Neural crest cell (in vitro differentiated cells): ENCODE results near the gene MYT1. TPM values are rescaled to one million over a fixed set of nuclear protein-coding genes. Genes with fewer than 3 reads are reported as not detected.
"Not testable (repeated sequence)": the region's sequence is repeated elsewhere in the genome, so short reads cannot be mapped to it uniquely, and the experiment has no call there.

Experiments used
- DNase-seq: peaks from one replicate; pipeline ENCODE4 v3.0.0; 2021; ENCODE audit warnings: low read depth, mixed read lengths, low spot score
- H3K27ac Mint-ChIP-seq: one replicate; pipeline ENCODE4 v1.8.0; 2021; ENCODE audit warnings: mild to moderate bottlenecking, mixed read lengths; ENCODE audit not compliant: unreplicated experiment
- H3K27me3 Mint-ChIP-seq: 2 replicates; pipeline ENCODE4 v1.8.0; 2021; ENCODE audit warnings: low read depth, mild to moderate bottlenecking, mixed read lengths
- H3K36me3 Mint-ChIP-seq: 2 replicates; pipeline ENCODE4 v1.8.0; 2021; ENCODE audit warnings: low read depth, mild to moderate bottlenecking, mixed read lengths
- H3K4me1 Mint-ChIP-seq: 2 replicates; pipeline ENCODE4 v1.8.0; 2021; ENCODE audit warnings: mixed read lengths
- H3K4me3 Mint-ChIP-seq: one replicate; pipeline ENCODE4 v1.8.0; 2021; ENCODE audit warnings: mild to moderate bottlenecking, mixed read lengths
- H3K9me3 Mint-ChIP-seq: 2 replicates; pipeline ENCODE4 v1.8.0; 2021; ENCODE audit warnings: mixed read lengths
- CTCF ChIP-seq: fragments of 200-600 bp; sonication (generic); conservative IDR thresholded peaks from 2 replicates; pipeline ENCODE4 v1.5.0; 2021; ENCODE audit warnings: antibody characterized with exemption, mild to moderate bottlenecking
- total RNA-seq: library from RNA; stranded (reverse); gene quantifications from 2 replicates; pipeline ENCODE4 v1.2.1, GENCODE V29; 2021

The MYT1 gene
- total RNA-seq, 1 donor from 2014 or later = 4.3 TPM

DNA sequence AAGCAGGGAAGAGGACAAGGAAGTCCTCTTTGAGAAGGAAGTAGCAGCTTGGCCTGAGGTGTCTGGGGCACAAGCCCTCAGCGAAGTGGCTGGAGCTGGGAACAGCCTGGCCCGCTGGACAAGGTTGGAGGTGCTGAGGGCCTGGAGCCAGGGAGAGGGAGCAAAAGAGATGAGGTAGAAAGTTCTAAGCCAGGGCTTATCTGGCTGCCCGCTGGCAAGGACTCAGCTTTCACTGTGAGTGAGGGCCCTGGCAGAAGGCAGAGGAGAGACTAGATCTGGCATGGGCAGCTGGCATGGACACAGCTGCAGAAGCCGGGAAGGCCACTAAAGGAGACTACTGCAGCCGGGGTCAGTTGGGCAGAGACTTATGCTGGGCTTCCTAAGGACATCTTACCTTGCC lies 69.5 kb downstream of the MYT1 start:
- no peak for TF ChIP-seq CTCF
- Mint-ChIP-seq H3K4me1 (peaks cover 11% of the 10 kb centered on the region), H3K27me3 (no peaks in the 10 kb centered on the region), H3K36me3 (no peaks in the 10 kb centered on the region), H3K9me3 (no peaks in the 10 kb centered on the region), H3K4me3 (no peak overlapping the region), H3K27ac (no peak overlapping the region)
- DNase-seq = no peak

DNA sequence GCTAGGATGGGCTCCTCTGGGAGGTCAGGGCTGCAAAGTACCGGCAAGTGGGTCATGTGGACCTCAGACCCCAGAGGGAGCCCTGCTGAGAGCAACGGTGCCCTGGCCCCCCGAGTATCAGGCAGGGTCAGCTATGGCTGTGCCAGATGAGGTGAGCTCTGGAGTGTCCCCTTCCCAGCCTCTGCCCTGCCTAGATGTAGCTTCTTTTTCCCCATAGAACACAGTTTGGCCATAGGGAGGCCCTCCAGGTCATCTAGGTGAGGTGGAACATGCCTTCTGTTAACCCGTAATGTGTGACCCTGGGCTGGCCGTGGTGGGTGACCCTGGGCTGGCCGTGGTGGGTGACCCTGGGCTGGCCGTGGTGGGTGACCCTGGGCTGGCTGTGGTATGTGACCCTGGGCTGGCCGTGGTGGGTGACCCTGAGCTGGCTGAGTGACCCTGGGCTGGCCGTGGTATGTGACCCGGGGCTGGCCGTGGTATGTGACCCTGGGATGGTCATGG lies 70.1 kb downstream of the MYT1 start:
- no peak overlapping the region for H3K27ac Mint-ChIP-seq
- H3K4me1 Mint-ChIP-seq = peaks cover 11% of the 10 kb centered on the region
- no peaks in the 10 kb centered on the region for H3K36me3 Mint-ChIP-seq
- H3K4me3 Mint-ChIP-seq = no peak overlapping the region
- DNase-seq = no peak
- H3K9me3 Mint-ChIP-seq = no peaks in the 10 kb centered on the region
- no peak for TF ChIP-seq CTCF
- no peaks in the 10 kb centered on the region for H3K27me3 Mint-ChIP-seq

DNA sequence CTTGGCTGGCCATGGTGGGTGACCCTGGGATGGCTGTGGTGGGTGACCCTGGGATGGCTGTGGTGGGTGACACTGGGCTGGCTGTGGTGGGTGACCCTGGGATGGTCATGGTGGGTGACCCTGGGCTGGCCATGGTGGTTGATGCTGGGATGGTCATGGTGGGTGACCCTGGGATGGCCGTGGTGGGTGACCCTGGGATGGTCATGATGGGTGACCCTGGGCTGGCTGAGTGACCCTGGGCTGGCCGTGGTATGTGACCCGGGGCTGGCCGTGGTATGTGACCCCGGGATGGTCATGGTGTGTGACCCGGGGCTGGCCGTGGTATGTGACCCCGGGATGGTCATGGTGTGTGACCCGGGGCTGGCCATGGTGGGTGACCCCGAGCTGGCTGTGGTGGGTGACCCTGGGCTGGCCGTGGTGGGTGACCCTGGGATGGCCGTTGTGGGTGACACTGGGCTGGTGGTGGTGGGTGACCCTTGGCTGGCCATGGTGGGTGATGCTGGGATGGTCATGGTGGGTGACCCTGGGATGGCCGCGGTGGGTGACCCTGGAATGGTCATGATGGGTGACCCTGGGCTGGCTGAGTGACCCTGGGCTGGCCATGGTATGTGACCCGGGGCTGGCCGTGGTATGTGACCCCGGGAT lies 70.8 kb downstream of the MYT1 start:
- peaks cover 11% of the 10 kb centered on the region for H3K4me1 Mint-ChIP-seq
- H3K9me3 Mint-ChIP-seq, H3K4me3 Mint-ChIP-seq, H3K27me3 Mint-ChIP-seq, DNase-seq, H3K36me3 Mint-ChIP-seq, H3K27ac Mint-ChIP-seq: not testable (repeated sequence)

DNA sequence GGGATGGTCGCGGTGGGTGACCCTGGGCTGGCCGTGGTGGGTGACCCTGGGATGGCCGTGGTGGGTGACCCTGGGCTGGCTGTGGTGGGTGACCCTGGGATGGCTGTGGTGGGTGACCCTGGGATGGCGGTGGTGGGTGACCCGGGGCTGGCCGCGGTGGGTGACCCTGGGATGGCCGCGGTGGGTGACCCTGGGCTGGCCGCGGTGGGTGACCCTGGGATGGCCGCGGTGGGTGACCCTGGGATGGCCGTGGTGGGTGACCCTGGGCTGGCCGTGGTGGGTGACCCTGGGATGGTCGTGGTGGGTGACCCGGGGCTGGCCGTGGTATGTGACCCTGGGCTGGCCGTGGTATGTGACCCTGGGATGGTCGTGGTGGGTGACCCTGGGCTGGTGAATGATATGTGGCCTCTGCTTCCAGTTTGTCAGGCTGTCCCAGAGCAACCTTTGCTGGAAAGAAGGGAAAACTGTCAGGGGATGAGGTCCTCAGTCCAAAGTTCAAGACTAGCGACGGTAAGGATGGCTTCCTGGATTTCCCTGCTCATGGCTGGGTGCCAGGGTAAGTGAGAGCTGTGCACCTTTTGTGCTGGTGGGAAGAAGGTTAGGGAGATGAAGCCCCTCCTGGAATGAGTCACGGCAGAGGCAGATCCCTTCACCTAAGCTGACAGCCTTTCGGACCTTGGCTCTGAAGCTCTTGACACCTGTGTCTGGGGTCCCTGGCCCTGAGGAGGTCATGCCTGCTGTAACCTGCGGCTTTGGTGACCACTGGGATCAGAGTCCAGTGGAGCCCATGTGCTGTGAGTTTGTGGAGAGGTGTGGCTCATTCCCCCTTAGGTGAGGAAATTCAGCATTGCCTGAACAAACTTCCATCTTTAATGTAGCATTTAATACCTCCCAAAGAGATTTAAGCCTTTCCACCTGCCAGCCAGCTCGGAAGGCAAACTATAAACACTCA lies 72.2 kb downstream of the MYT1 start:
- Mint-ChIP-seq H3K4me1 (peaks cover 15% of the 10 kb centered on the region), H3K36me3 (no peaks in the 10 kb centered on the region), H3K27ac (no peak overlapping the region), H3K4me3 (no peak overlapping the region), H3K9me3 (no peaks in the 10 kb centered on the region), H3K27me3 (no peaks in the 10 kb centered on the region)
- TF ChIP-seq CTCF = no peak
- DNase-seq = no peak

- H3K9me3 Mint-ChIP-seq = no peaks in the 10 kb centered on the region
- no peak overlapping the region for H3K4me3 Mint-ChIP-seq
- no peak for DNase-seq
- peaks cover 20% of the 10 kb centered on the region for H3K4me1 Mint-ChIP-seq
- TF ChIP-seq CTCF = no peak
- H3K36me3 Mint-ChIP-seq = no peaks in the 10 kb centered on the region
- no peak overlapping the region for H3K27ac Mint-ChIP-seq
- no peaks in the 10 kb centered on the region for H3K27me3 Mint-ChIP-seq
Measured at GRCh38 chr20:64237316-64237715, 73.1 kb downstream of the MYT1 start.
